H1 (cell line): Measurements from ENCODE around the gene LSM4. TPM values are rescaled to one million over a fixed set of nuclear protein-coding genes. Genes with fewer than 3 reads are reported as not detected.

Experiments
- JUND ChIP-seq: IDR thresholded peaks from 2 replicates; pipeline ENCODE4 v1.6.1; 2011; ENCODE audit warnings: mild to moderate bottlenecking, improper control_type of control experiment, low read length
- PHF8 ChIP-seq: fragments of 200-600 bp; sonication (generic); conservative IDR thresholded peaks from 2 replicates; pipeline ENCODE4 v1.7.1; 2012; ENCODE audit warnings: low read depth, mild to moderate bottlenecking, inconsistent platforms, low read length, moderate library complexity
- TEAD4 ChIP-seq: IDR thresholded peaks from 2 replicates; pipeline ENCODE4 v1.6.1; 2012; ENCODE audit warnings: low read depth, low read length, inconsistent platforms, mixed read lengths
- polyA plus RNA-seq, 7 experiments: library from polyadenylated mRNA; depleted of rRNA in 3 of 7; stranded (reverse) in 5 of 7; unstranded in 2 of 7; fragments of >200 nt in 5 of 7; fragments of 200-250 nt in 2 of 7; gene quantifications; 1 replicate in 5 of 7; 2 replicates in 1 of 7; 4 replicates in 1 of 7; pipeline versions ENCODE4 v1.2.1 to v1.2.3, GENCODE V29; 2011 to 2013; ENCODE audit warnings: missing spikeins in 2 of 7, mixed read lengths in 2 of 7
- total RNA-seq: library from RNA; stranded (reverse); fragmentation: NEBNext Ultra II Directional; extraction: Animal tissue kit (Norgen Biotek cat#: 25700); gene quantifications from 2 replicates; pipeline ENCODE4 v1.2.1, GENCODE V29; 2021

The LSM4 gene
- total and polyA plus RNA-seq, 2 of the 8 experiments (the other 6 are each of a cell fraction or from before 2014, with no cell fraction given): 302 to 319 TPM

GRCh38 chr19:18317961-18318800 lies 4.7 kb downstream of the LSM4 start (continued):
- TF ChIP-seq JUND: no peak
- no peak for TF ChIP-seq PHF8
- TF ChIP-seq TEAD4: no peak
